Measurements from ENCODE around the gene MYO1D.
"Not testable (repeated sequence)": the region's sequence is repeated elsewhere in the genome, so short reads cannot be mapped to it uniquely, and the experiment has no call there.

Gene MYO1D

GRCh38 chr17:32894245-32894644, 17.3 kb upstream of the MYO1D start:
- no peak for DNase-seq (ENCODE audit: low spot score)

- DNase-seq (ENCODE audit: low spot score): not testable (repeated sequence)
Measured at GRCh38 chr17:32887410-32887809, 10.5 kb upstream of the MYO1D start.

- DNase-seq (ENCODE audit: low spot score): not testable (repeated sequence)
Measured at GRCh38 chr17:32886951-32887350, 10.0 kb upstream of the MYO1D start.

- no peak for DNase-seq (ENCODE audit: low spot score)
Measured at GRCh38 chr17:32882734-32883133, 5.8 kb upstream of the MYO1D start.

- no peak for DNase-seq (ENCODE audit: low spot score)
Measured at GRCh38 chr17:32882029-32882428, 5.1 kb upstream of the MYO1D start.

- DNase-seq (ENCODE audit: low spot score): no peak
Measured at GRCh38 chr17:32880671-32881453, 3.9 kb upstream of the MYO1D start.

- DNase-seq (ENCODE audit: low spot score): no peak
Measured at GRCh38 chr17:32879134-32879533, 2.2 kb upstream of the MYO1D start.

- DNase-seq (ENCODE audit: low spot score): no peak
Measured at GRCh38 chr17:32878211-32878610, 1.3 kb upstream of the MYO1D start.

- peak; percentile 74 for DNase-seq (ENCODE audit: low spot score)
Measured at GRCh38 chr17:32877164-32877764, 340 bp upstream of the MYO1D start.

- no peak for DNase-seq (ENCODE audit: low spot score)
Measured at GRCh38 chr17:32875923-32876416, 954 bp downstream of the MYO1D start.

- no peak for DNase-seq (ENCODE audit: low spot score)
Measured at GRCh38 chr17:32875230-32875917, 1.6 kb downstream of the MYO1D start.

- no peak for DNase-seq (ENCODE audit: low spot score)
Measured at GRCh38 chr17:32873114-32873513, 3.8 kb downstream of the MYO1D start.

GRCh38 chr17:32871746-32872145, 5.2 kb downstream of the MYO1D start:
- DNase-seq (ENCODE audit: low spot score): no peak

- DNase-seq (ENCODE audit: low spot score): no peak
Measured at GRCh38 chr17:32870969-32871368, 6.0 kb downstream of the MYO1D start.

GRCh38 chr17:32870027-32870670, 6.8 kb downstream of the MYO1D start:
- no peak for DNase-seq (ENCODE audit: low spot score)

- DNase-seq (ENCODE audit: low spot score): no peak
Measured at GRCh38 chr17:32869345-32870026, 7.4 kb downstream of the MYO1D start.

- DNase-seq (ENCODE audit: low spot score): no peak
Measured at GRCh38 chr17:32865141-32865540, 11.8 kb downstream of the MYO1D start.

GRCh38 chr17:32863559-32863958, 13.4 kb downstream of the MYO1D start:
- DNase-seq (ENCODE audit: low spot score): no peak

GRCh38 chr17:32862940-32863339, 14.0 kb downstream of the MYO1D start:
- DNase-seq (ENCODE audit: low spot score): no peak

GRCh38 chr17:32861981-32862380, 14.9 kb downstream of the MYO1D start:
- no peak for DNase-seq (ENCODE audit: low spot score)

- DNase-seq (ENCODE audit: low spot score): no peak
Measured at GRCh38 chr17:32859857-32860525, 16.9 kb downstream of the MYO1D start.
